Measurements from ENCODE around the gene GALNT9.

DNA sequence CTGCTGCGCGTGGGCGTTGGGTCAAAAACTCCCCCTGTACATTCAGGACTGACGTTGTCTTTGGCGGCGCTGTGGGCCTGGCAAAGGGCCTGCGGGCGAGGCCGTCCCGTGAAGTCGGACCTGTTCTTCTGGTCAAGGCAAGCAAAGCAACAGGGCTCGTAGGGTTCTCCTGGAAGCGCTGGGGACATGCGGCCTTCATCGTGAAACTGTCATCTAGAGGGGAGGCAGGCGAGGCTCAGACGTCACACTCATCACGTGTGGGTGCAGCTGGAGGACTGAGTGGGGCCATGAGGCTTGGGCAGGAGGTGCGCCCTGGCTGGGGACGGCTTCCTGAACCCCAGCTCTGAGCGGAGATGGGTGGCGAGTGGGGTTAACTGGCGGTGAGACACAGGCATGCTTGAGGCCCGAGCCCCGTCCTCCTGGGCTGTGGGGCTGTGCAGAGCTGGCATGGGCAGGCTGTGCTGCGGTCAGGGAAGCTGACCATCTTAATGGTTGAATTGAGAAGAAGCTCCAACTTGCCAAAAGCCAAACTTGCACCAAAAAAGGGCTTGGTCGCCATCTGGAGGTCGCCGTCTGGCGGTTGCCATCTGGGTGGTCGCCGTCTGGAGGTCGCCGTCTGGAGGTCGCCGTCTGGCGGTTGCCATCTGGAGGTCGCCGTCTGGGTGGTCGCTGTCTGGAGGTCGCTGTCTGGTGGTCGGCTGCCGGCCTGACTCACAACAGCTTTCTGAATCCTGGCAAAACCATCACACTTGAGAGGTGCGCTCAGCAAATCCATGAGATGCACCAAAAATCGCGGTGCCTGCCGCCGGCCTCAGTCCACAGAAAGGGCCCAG is 119.0 kb downstream of the GALNT9 start:
- TF ChIP-seq EZH2 (IDR thresholded peaks at IDR 0.05; ENCODE audit: low read length, unreplicated experiment) = no peak
- TF ChIP-seq, protein P1, sequence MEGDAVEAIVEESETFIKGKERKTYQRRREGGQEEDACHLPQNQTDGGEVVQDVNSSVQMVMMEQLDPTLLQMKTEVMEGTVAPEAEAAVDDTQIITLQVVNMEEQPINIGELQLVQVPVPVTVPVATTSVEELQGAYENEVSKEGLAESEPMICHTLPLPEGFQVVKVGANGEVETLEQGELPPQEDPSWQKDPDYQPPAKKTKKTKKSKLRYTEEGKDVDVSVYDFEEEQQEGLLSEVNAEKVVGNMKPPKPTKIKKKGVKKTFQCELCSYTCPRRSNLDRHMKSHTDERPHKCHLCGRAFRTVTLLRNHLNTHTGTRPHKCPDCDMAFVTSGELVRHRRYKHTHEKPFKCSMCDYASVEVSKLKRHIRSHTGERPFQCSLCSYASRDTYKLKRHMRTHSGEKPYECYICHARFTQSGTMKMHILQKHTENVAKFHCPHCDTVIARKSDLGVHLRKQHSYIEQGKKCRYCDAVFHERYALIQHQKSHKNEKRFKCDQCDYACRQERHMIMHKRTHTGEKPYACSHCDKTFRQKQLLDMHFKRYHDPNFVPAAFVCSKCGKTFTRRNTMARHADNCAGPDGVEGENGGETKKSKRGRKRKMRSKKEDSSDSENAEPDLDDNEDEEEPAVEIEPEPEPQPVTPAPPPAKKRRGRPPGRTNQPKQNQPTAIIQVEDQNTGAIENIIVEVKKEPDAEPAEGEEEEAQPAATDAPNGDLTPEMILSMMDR (conservative IDR thresholded peaks at IDR 0.05; ENCODE audit: low read depth, low read length) = 0 out of 2 replicates have a peak, but pooled peaks have one; percentile 14
- TF ChIP-seq EZH2phosphoT487 (IDR thresholded peaks at IDR 0.05; ENCODE audit: borderline replicate concordance, low read length) = no peak
